K562 (cell line): ENCODE data around the gene PLSCR3. TPM values are rescaled to one million over a fixed set of nuclear protein-coding genes. Genes with fewer than 3 reads are reported as not detected.

Experiments used
- BACH1 ChIP-seq: fragments of 200-800 bp; sonication (Bioruptor generic); IDR thresholded peaks from 2 replicates; pipeline ENCODE4 v1.6.1; 2016; ENCODE audit warnings: missing genetic modification characterization, missing compliant biosample characterization
- BRD4 ChIP-seq: fragments of 200-600 bp; sonication (generic); IDR thresholded peaks from 2 replicates; pipeline ENCODE4 v1.6.1; 2017; ENCODE audit warnings: inconsistent platforms
- CBFA2T3 ChIP-seq: fragments of 450-650 bp; IDR thresholded peaks from 2 replicates; pipeline ENCODE4 v1.6.1; 2017
- CBX2 ChIP-seq: fragments of 200-600 bp; sonication (generic); IDR thresholded peaks from one replicate; pipeline ENCODE4 v1.6.1; 2012; ENCODE audit warnings: mild to moderate bottlenecking, low read length, inconsistent platforms; ENCODE audit not compliant: insufficient read depth, poor library complexity, severe bottlenecking
- EP300 ChIP-seq: IDR thresholded peaks from 2 replicates; pipeline ENCODE4 v1.6.1; 2012; ENCODE audit warnings: low read length, improper control_type of control experiment
- ERF ChIP-seq: fragments of 450-650 bp; formaldehyde crosslinking; IDR thresholded peaks from 2 replicates; pipeline ENCODE4 v1.4.0; 2020; ENCODE audit warnings: mild to moderate bottlenecking, mixed read lengths
- ESRRA ChIP-seq: fragments of 450-650 bp; IDR thresholded peaks from 2 replicates; pipeline ENCODE4 v1.6.1; 2014; ENCODE audit warnings: low read depth, mild to moderate bottlenecking, moderate library complexity, borderline replicate concordance
- HMGN3 ChIP-seq: IDR thresholded peaks from 2 replicates; pipeline ENCODE4 v1.6.1; 2011; ENCODE audit warnings: borderline replicate concordance, low read depth, mild to moderate bottlenecking, mixed read lengths, low read length; ENCODE audit not compliant: insufficient read length; ENCODE audit errors: extremely low read depth
- L3MBTL2 ChIP-seq: fragments of 450-650 bp; IDR thresholded peaks from 2 replicates; pipeline ENCODE4 v1.6.1; 2016; ENCODE audit warnings: mild to moderate bottlenecking, moderate library complexity
- MAZ ChIP-seq, 2 experiments: fragments of 450-650 bp in 1 of 2; sonication (generic) in 1 of 2; formaldehyde crosslinking; IDR thresholded peaks in 1 of 2; conservative IDR thresholded peaks in 1 of 2; 2 replicates each; pipeline versions ENCODE4 v1.4.0 to v1.5.0; 2020; ENCODE audit warnings: mild to moderate bottlenecking in 1 of 2, missing genetic modification reagents in 1 of 2
- NONO ChIP-seq, 2 experiments: fragments of 200-400 bp in 1 of 2; fragments of 450-650 bp in 1 of 2; formaldehyde crosslinking in 1 of 2; IDR thresholded peaks; 2 replicates each; pipeline ENCODE4 v1.6.1; 2017; ENCODE audit warnings: low read depth in 2 of 2, mild to moderate bottlenecking in 2 of 2, moderate library complexity in 2 of 2, low read length in 1 of 2
- PHF21A ChIP-seq: fragments of 450-650 bp; IDR thresholded peaks from 2 replicates; pipeline ENCODE4 v1.6.1; 2017; ENCODE audit warnings: low read depth, borderline replicate concordance
- SIRT6 ChIP-seq: IDR thresholded peaks from one replicate; pipeline ENCODE4 v1.6.1; 2012; ENCODE audit warnings: low read depth, mild to moderate bottlenecking, control low read depth, inconsistent platforms, low read length, moderate library complexity
- TEAD1 ChIP-seq, 2 experiments: fragments of 450-650 bp in 1 of 2; sonication (generic) in 1 of 2; formaldehyde crosslinking; IDR thresholded peaks; 2 replicates each; pipeline versions ENCODE4 v1.4.0 to v1.8.0; 2020 to 2022; ENCODE audit warnings: mild to moderate bottlenecking in 2 of 2, missing genetic modification reagents in 1 of 2
- ZNF175 ChIP-seq: fragments of 200-800 bp; sonication (Bioruptor generic); IDR thresholded peaks from 2 replicates; pipeline ENCODE4 v1.6.1; 2016; ENCODE audit warnings: low read depth, mild to moderate bottlenecking, missing genetic modification characterization, missing compliant biosample characterization
- ZNF41 ChIP-seq: fragments of 250-450 bp; sonication (Bioruptor Pico); conservative IDR thresholded peaks from 2 replicates; pipeline ENCODE4 v1.4.0; 2020; ENCODE audit warnings: mild to moderate bottlenecking
- ZNF586 ChIP-seq: fragments of 450-650 bp; formaldehyde crosslinking; conservative IDR thresholded peaks from 2 replicates; pipeline ENCODE4 v1.4.0; 2020; ENCODE audit warnings: mild to moderate bottlenecking, moderate library complexity
- ZNF77 ChIP-seq: fragments of 250-450 bp; sonication (Bioruptor Pico); IDR thresholded peaks from 2 replicates; pipeline ENCODE4 v1.5.0; 2020
- polyA plus RNA-seq, 8 experiments: library from polyadenylated mRNA; depleted of rRNA in 4 of 8; stranded (reverse) in 5 of 8; unstranded in 3 of 8; fragments of >200 nt; fragmentation: Nextera tagmentation in 2 of 8; fragmentation: Illumina TruSeq in 1 of 8; extraction: Ambion mirVana in 2 of 8; extraction: Trizol in 1 of 8; gene quantifications; 2 replicates each; pipeline versions ENCODE4 v1.2.1 to v1.2.3, GENCODE V29; 2011 to 2014; ENCODE audit warnings: inconsistent platforms in 1 of 8, missing spikeins in 1 of 8
- total RNA-seq, 7 experiments: library from RNA; depleted of rRNA in 6 of 7; stranded (reverse); fragments of >200 nt in 6 of 7; fragmentation: Illumina TruSeq in 2 of 7; extraction: Trizol in 2 of 7; gene quantifications; 2 replicates each; pipeline versions ENCODE4 v1.2.1 to v1.2.3, GENCODE V29; 2011 to 2021; ENCODE audit warnings: low replicate concordance in 1 of 7
- TF ChIP-seq, protein P1 (sequence below): fragments of 250-450 bp; sonication (Bioruptor Pico); IDR thresholded peaks from 2 replicates; pipeline ENCODE4 v1.9.0; 2021; ENCODE audit warnings: mild to moderate bottlenecking, inconsistent platforms
- TF ChIP-seq, protein P2 (sequence below), 2 experiments: fragments of 450-650 bp in 1 of 2; sonication (generic) in 1 of 2; formaldehyde crosslinking in 1 of 2; IDR thresholded peaks in 1 of 2; conservative IDR thresholded peaks in 1 of 2; 2 replicates each; pipeline versions ENCODE4 v1.6.1 to v1.8.1; 2016 to 2023; ENCODE audit warnings: mild to moderate bottlenecking in 2 of 2, moderate library complexity in 2 of 2, inconsistent platforms in 1 of 2, missing genetic modification reagents in 1 of 2
- TF ChIP-seq, protein P3 (sequence below): fragments of 450-650 bp; conservative IDR thresholded peaks from 2 replicates; pipeline ENCODE4 v1.6.1; 2016; ENCODE audit warnings: missing genetic modification characterization, low read depth, mild to moderate bottlenecking, control low read depth, missing compliant biosample characterization

PLSCR3 gene
- total and polyA plus RNA-seq, 9 of the 15 experiments (the other 6 are each of a cell fraction or from before 2014, with no cell fraction given), result 3.2 to 16.8 (median 4.5) TPM

DNA sequence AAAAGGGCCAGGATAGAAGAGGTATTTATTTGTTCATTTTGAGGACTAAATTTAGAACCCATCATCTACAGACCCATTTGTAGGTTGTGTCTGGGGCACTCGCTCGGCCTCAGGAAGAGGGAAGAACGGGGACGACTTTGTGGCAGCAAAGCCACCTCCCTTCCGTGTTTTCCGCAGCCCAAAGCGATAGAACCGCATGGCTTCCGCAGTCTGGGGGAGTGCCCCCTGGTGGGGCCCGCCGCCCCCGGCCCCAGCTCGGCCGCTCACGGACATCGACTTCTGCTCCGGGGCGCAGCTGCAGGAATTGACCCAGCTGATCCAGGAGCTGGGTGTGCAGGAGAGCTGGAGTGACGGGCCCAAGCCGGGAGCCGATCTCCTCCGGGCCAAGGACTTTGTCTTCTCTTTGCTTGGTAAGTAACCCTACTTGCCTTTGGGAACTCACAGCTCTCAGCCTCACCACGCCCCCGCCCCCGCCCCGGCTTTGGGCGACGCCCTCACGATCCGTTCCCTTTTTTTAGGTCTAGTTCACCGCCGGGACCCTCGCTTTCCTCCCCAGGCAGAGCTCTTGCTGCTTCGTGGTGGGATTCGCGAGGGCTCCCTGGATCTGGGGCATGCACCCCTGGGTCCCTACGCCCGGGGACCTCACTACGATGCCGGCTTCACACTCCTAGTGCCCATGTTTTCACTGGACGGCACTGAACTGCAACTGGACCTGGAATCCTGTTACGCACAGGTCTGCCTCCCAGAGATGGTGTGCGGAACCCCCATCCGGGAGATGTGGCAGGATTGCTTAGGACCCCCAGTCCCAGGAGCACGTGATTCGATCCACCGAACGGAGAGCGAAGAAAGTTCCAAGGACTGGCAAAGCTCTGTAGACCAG is 41.6 kb upstream of the PLSCR3 start (continued):
- TF ChIP-seq BACH1 (tag) (no peak), PHF21A (no peak), ESRRA (no peak), ZNF41 (CRISPR knock-in tag) (no peak), SIRT6 (no peak), NONO (IDR thresholded peaks at IDR 0.05; ENCODE audit: low read depth in 2 of 2, low read length in 1 of 2) (no peak), CBX2 (no peak), TEAD1 (CRISPR knock-in tag; IDR thresholded peaks at IDR 0.05) (no peak), MAZ (CRISPR knock-in tag; conservative IDR thresholded peaks at IDR 0.05 in 1 of 2, IDR thresholded peaks at IDR 0.05 in 1 of 2) (peak in 1 of 2 experiments; percentile 50; a peak in 1 of 4 replicates), EP300 (no peak), L3MBTL2 (0 out of 2 replicates have a peak, but pooled peaks have one; percentile 48), CBFA2T3 (no peak), ZNF77 (no peak), ZNF175 (CRISPR knock-in tag) (no peak), HMGN3 (no peak), ZNF586 (CRISPR knock-in tag) (no peak), ERF (CRISPR knock-in tag) (no peak), BRD4 (no peak)
- TF ChIP-seq, protein P1, sequence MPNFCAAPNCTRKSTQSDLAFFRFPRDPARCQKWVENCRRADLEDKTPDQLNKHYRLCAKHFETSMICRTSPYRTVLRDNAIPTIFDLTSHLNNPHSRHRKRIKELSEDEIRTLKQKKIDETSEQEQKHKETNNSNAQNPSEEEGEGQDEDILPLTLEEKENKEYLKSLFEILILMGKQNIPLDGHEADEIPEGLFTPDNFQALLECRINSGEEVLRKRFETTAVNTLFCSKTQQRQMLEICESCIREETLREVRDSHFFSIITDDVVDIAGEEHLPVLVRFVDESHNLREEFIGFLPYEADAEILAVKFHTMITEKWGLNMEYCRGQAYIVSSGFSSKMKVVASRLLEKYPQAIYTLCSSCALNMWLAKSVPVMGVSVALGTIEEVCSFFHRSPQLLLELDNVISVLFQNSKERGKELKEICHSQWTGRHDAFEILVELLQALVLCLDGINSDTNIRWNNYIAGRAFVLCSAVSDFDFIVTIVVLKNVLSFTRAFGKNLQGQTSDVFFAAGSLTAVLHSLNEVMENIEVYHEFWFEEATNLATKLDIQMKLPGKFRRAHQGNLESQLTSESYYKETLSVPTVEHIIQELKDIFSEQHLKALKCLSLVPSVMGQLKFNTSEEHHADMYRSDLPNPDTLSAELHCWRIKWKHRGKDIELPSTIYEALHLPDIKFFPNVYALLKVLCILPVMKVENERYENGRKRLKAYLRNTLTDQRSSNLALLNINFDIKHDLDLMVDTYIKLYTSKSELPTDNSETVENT (CRISPR knock-in tag), result no peak
- TF ChIP-seq, protein P2, sequence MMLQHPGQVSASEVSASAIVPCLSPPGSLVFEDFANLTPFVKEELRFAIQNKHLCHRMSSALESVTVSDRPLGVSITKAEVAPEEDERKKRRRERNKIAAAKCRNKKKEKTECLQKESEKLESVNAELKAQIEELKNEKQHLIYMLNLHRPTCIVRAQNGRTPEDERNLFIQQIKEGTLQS (IDR thresholded peaks at IDR 0.05), result no peak
- TF ChIP-seq, protein P2 (CRISPR knock-in tag; conservative IDR thresholded peaks at IDR 0.05), result no peak
- TF ChIP-seq, protein P3, sequence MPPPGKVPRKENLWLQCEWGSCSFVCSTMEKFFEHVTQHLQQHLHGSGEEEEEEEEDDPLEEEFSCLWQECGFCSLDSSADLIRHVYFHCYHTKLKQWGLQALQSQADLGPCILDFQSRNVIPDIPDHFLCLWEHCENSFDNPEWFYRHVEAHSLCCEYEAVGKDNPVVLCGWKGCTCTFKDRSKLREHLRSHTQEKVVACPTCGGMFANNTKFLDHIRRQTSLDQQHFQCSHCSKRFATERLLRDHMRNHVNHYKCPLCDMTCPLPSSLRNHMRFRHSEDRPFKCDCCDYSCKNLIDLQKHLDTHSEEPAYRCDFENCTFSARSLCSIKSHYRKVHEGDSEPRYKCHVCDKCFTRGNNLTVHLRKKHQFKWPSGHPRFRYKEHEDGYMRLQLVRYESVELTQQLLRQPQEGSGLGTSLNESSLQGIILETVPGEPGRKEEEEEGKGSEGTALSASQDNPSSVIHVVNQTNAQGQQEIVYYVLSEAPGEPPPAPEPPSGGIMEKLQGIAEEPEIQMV, result no peak
